Measurements from ENCODE around the gene ACYP1. TPM values are rescaled to one million over a fixed set of nuclear protein-coding genes. Genes with fewer than 3 reads are reported as not detected.

Gene ACYP1
- total RNA-seq, 1 donor from 2014 or later, result 15.3 TPM

GRCh38 chr14:75015496-75015895 lies 48.3 kb downstream of the ACYP1 start:
- peaks cover 94% of the 10 kb centered on the region for H3K36me3 ChIP-seq
- no peak overlapping the region for H3K27ac ChIP-seq
- DNase-seq (no peak), ATAC-seq (no peak)
- H3K9me3 ChIP-seq, result no peaks in the 10 kb centered on the region
- H3K4me3 ChIP-seq, result no peak overlapping the region
- no peaks in the 10 kb centered on the region for H3K27me3 ChIP-seq
- TF ChIP-seq CTCF (IDR thresholded peaks at IDR 0.05), result no peak
- H3K4me1 ChIP-seq, result no peaks in the 10 kb centered on the region
- intact Hi-C loops (cut with DNase I), result no loop called here

GRCh38 chr14:75013290-75013689 lies 50.5 kb downstream of the ACYP1 start:
- Histone ChIP-seq H3K4me1 (no peaks in the 10 kb centered on the region), H3K4me3 (no peak overlapping the region), H3K36me3 (peaks cover 93% of the 10 kb centered on the region), H3K27me3 (no peaks in the 10 kb centered on the region), H3K27ac (no peak overlapping the region), H3K9me3 (no peaks in the 10 kb centered on the region)
- no peak for TF ChIP-seq CTCF (IDR thresholded peaks at IDR 0.05)
- no peak for ATAC-seq
- intact Hi-C loops (cut with DNase I), result no loop called here
- no peak for DNase-seq

GRCh38 chr14:75011356-75011994 lies 52.3 kb downstream of the ACYP1 start:
- no peaks in the 10 kb centered on the region for H3K27me3 ChIP-seq
- H3K4me1 ChIP-seq, result no peaks in the 10 kb centered on the region
- H3K9me3 ChIP-seq, result no peaks in the 10 kb centered on the region
- DNase-seq (no peak), ATAC-seq (no peak)
- no peak overlapping the region for H3K4me3 ChIP-seq
- TF ChIP-seq CTCF (IDR thresholded peaks at IDR 0.05), result no peak
- peaks cover 93% of the 10 kb centered on the region for H3K36me3 ChIP-seq
- H3K27ac ChIP-seq, result no peak overlapping the region
- intact Hi-C loops (cut with DNase I), result no loop called here

GRCh38 chr14:75010472-75011093 lies 53.2 kb downstream of the ACYP1 start:
- Histone ChIP-seq H3K9me3 (no peaks in the 10 kb centered on the region), H3K36me3 (peaks cover 93% of the 10 kb centered on the region), H3K27ac (no peak overlapping the region), H3K4me1 (no peaks in the 10 kb centered on the region), H3K4me3 (no peak overlapping the region), H3K27me3 (no peaks in the 10 kb centered on the region)
- TF ChIP-seq CTCF (IDR thresholded peaks at IDR 0.05), result no peak
- ATAC-seq, result no peak
- intact Hi-C loops (cut with DNase I), result no loop called here
- DNase-seq, result no peak

GRCh38 chr14:75009176-75009575 lies 54.6 kb downstream of the ACYP1 start:
- no peak for ATAC-seq
- Histone ChIP-seq H3K36me3 (peaks cover 84% of the 10 kb centered on the region), H3K4me1 (peaks cover 7% of the 10 kb centered on the region), H3K4me3 (no peak overlapping the region), H3K27me3 (no peaks in the 10 kb centered on the region), H3K9me3 (no peaks in the 10 kb centered on the region), H3K27ac (no peak overlapping the region)
- intact Hi-C loops (cut with DNase I), result no loop called here
- no peak for TF ChIP-seq CTCF (IDR thresholded peaks at IDR 0.05)
- no peak for DNase-seq

All from upper lobe of right lung (tissue), 1 donor.